GM19452 (cell line): ENCODE measurements around the gene ROR2.
"Not testable (repeated sequence)": the region's sequence is repeated elsewhere in the genome, so short reads cannot be mapped to it uniquely, and the experiment has no call there.

Source experiments
- ATAC-seq: cut with Tn5 transposase; IDR thresholded peaks from one replicate; pipeline ENCODE4 v1.9.1; 2021; ENCODE audit not compliant: unreplicated experiment

ROR2 gene

DNA sequence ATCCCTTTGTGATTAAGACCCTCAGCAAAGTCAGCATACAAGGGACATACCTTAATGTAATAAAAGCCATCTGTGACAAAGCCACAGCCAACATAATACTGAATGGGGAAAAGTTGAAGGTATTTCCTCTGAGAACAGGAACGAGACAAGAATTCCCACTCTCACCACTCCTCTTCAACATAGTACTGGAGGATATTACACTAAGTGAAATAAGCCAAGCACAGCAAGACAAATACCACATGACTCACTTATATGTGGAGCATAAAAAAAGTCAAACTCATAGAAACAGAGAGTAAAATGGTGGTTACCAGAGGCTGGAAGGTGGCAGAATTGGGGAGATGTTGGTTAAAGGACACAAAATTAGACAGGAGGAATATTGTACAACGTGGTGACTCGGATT lies 408.3 kb downstream of the ROR2 start:
- no peak for ATAC-seq

DNA sequence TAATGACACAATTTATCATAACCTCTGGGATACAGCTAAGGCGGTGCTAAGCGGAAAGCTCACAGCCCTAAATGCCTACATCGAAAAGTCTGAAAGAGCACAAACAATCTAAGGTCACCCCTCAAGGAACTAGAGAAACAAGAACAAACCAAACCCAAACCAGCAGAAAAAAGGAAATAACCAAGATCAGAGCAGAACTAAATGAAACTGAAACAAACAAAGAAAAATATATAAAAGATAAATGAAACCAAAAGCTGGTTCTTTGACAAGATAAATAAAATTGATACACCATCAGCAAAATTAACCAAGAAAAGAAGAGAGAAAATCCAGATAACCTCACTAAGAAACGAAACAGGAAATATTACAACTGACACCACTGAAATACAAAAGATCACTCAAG lies 409.5 kb downstream of the ROR2 start:
- ATAC-seq, result not testable (repeated sequence)

- no peak for ATAC-seq
These were observed 413.8 kb downstream of the ROR2 start for GRCh38 chr9:91536211-91536691.

DNA sequence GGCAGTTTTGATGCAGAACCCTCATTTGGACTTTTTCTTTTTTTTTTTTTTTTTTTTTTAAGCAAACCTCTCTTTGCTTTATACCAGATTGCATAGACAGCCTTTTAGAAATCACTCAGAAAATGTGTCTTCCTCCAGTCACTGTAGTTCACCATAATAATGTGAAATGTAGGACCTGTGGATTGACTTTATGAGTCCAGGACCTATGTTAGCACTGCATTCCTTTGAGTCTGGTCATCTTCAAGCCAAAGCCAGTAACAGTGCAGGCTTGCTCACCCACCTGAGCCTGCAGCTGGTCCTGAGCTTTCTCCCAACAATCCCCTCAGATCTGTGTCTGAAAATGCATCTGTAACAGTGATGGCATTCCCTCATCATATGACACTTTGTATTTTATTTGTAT lies 415.7 kb downstream of the ROR2 start:
- no peak for ATAC-seq

- ATAC-seq, result no peak
These were observed 416.6 kb downstream of the ROR2 start for GRCh38 chr9:91533382-91533781.

DNA sequence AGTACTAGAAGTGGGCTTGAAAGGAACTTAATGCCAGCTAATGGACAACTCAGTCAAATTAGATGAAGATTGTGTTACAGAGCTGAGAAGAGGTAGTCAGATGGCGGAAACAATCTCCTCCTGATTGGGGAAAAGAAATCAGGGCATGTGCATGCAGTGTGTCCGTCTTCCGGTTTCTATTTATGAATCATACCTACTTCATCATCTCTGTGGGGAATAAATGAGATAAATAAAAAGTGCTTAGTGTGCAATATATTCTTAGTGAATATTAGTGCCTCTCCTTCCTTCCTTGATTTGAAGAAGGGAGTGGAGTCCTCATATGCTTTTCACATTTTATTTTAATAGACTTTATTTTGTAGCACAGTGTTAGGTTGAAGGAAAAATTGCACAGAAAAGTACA lies 417.7 kb downstream of the ROR2 start:
- ATAC-seq, result no peak

GRCh38 chr9:91530829-91531228 lies 419.2 kb downstream of the ROR2 start:
- ATAC-seq, result no peak

- ATAC-seq, result no peak
These were observed 427.5 kb downstream of the ROR2 start for GRCh38 chr9:91522481-91522880.

DNA sequence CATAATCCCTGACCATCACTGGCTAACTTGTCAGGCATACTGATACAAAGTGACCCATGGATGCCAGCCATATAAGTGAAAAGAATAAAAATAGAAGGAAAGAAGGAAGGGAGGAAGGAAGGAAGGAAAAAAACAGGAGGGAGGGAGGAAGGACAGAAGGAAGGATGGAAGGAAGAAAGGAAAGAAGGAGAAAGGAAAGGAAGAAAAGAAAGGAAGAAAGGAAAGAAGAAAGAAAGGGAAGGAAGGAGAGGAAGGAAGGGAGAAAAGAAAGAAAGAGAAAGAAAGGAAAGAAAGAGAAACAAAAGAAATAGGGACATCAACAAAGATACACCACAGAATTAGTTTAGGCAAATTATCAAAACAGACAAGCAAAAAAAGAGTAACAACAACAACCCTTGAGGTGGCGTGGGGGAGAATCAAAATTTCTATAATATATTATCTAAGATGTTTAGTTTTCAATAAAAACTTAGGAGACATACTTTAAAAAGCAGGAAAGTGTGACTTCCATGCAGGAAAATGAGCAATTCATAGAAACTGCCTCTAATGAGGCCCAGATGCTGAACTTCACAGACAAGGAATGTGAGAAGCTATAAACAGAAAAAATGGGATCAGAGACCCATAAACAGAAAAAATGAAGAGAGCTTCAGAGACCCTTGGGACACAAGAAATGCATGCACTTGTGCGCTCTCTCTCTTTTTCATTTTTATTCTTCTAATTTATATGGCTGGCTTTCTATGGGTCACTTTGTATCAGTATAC lies 430.3 kb downstream of the ROR2 start:
- ATAC-seq, result no peak

DNA sequence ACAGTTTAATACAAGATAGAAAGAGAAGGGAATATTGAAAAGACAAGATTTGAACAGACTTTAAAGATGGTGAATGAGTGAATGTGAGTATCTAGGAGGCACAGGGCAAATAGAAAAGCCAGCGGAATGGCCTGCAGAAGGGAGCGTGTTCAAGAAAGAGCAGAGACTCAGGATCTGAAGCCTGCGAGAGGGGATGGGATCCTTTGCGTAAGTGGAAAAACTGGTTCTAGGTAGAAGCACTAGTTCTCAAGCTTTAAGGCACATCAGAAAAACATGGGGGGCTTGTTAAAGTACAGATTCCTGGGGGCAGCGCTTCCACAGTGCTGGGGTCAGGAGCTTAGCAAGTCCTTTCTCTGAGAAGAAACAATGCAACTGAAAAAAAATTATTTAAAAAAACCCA lies 431.6 kb downstream of the ROR2 start:
- no peak for ATAC-seq

DNA sequence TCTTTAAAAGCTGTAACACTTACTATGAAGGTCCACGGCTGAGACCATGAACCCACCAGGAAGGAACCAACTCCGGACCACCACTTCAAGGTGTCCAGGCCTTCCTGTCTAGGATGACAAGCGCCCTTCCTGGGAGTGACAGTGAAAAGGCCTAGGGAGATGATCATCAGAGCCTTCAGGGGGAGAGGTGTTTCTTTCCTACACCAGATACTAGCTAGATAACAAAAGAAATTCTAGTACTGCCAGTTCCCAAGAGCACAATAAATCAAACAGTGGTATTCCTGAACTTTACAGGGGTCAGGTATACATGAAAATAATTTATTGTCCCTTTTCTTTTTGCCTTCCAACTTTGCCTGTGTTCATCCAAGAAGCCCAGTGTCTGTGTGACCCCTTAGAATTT lies 432.2 kb downstream of the ROR2 start:
- ATAC-seq, result no peak

GRCh38 chr9:91517332-91517731 lies 432.7 kb downstream of the ROR2 start:
- not testable (repeated sequence) for ATAC-seq

DNA sequence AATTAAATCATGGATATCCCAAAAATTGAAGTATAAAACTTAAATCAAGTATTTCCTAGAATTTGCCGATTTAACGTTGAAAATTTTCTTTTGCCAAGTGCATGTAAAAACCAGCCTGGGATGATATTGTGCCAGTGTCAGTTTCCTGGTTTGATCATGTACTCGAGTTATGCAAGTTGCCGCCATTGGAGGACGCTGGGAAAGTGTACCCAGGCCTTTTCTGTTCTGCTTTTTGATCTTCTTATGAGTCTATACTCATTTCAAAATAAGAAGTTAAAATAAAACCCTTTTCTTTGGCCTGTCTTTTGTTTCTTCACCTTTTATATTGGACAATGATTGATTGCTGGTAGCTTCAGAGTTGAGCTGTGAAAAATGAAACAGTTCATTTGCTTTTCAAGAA lies 433.3 kb downstream of the ROR2 start:
- no peak for ATAC-seq

GRCh38 chr9:91516081-91516480 lies 433.9 kb downstream of the ROR2 start:
- no peak for ATAC-seq

GRCh38 chr9:91515074-91515687 lies 434.8 kb downstream of the ROR2 start:
- peak; percentile 82 for ATAC-seq
